GM19468 (cell line): ENCODE data around the gene KIF1C.
"Not testable (repeated sequence)": the region's sequence is repeated elsewhere in the genome, so short reads cannot be mapped to it uniquely, and the experiment has no call there.

ENCODE experiments used
- ATAC-seq: cut with Tn5 transposase; IDR thresholded peaks from one replicate; pipeline ENCODE4 v1.9.1; 2021; ENCODE audit warnings: mild to moderate bottlenecking, moderate library complexity, moderate number of reproducible peaks; ENCODE audit not compliant: unreplicated experiment; ENCODE audit errors: extremely low read depth

Gene KIF1C

DNA sequence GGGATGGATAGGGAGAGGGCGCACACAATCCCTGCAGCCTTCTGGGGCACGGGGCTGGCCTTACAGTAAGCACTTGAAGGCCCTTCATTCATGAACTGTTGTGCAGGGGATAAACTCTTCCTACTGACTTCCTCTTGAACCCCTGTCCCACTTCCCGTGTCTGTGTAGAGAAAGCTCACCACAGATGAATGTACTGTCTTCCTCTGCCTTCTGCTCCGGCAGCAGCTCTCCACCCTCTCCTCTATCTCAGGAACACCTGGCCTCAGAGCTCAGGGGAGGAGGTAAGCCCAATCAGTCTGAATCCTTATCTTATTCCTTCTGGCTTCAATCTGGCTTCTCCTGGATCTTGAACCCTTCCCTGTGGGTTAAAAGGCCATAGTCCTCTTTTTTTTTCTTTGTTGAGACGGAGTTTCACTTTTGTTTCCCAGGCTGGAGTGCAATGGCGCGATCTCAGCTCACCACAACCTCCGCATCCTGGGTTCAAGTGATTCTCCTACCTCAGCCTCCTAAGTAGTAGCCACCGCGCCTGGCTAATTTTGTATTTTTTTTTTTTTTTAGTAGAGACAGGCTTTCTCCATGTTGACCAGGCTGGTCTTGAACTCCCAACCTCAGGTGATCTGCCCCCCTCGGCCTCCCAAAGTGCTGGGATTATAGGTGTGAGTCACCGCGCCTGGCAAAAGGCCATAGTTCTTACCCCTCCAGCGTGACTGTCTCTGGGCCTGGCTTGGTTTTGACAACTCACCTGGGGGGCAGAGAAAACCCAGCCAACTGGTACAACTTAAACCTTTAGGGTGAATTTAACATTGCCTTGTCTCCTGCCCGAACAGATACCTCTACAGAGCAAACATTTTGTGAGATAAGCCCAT lies 44.6 kb downstream of the KIF1C start:
- no peak for ATAC-seq

- no peak for ATAC-seq
Measured at GRCh38 chr17:5043524-5043923, 45.8 kb downstream of the KIF1C start.

DNA sequence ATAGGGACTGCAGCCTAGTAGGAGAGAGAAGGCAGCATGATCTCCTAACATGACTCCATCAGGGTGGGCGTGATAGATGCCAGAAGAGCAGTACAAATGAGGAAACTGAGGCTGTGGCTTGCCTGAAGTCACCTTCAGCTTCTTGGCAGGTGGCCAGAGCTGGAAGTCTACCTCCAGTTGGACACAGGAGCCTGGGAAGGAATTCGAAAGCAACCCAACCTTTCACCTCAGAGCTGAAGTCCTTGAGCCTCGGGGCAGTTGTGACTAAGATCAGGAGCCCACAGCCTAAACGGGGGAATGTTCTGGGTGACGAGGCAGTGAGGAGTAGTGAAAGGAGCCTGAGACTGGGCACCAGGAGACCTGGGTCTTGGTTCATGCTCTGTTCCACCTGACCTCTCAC lies 46.9 kb downstream of the KIF1C start:
- no peak for ATAC-seq

- no peak for ATAC-seq
Measured at GRCh38 chr17:5045496-5045895, 47.7 kb downstream of the KIF1C start.

- no peak for ATAC-seq
Measured at GRCh38 chr17:5047446-5047845, 49.7 kb downstream of the KIF1C start.

GRCh38 chr17:5049314-5049841 lies 51.6 kb downstream of the KIF1C start:
- ATAC-seq, result no peak

DNA sequence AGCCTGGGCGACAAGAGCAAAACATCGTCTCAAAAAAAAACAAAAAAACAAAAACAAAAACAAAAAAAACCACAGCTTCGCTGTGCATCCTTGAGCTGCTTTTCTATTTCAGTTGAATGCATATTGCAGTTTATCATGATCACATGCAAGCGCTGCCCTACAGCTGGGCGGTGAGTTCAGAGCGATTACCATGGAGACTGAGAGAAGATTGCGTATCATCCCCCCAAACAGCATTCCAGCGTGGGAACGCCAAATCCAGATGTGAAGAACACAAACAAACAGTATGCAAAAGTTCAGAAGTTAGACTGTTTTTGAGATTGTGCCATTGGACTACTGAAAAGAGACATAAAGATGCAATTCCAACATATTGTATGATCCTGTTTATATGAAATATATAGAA lies 52.5 kb downstream of the KIF1C start:
- ATAC-seq, result no peak

DNA sequence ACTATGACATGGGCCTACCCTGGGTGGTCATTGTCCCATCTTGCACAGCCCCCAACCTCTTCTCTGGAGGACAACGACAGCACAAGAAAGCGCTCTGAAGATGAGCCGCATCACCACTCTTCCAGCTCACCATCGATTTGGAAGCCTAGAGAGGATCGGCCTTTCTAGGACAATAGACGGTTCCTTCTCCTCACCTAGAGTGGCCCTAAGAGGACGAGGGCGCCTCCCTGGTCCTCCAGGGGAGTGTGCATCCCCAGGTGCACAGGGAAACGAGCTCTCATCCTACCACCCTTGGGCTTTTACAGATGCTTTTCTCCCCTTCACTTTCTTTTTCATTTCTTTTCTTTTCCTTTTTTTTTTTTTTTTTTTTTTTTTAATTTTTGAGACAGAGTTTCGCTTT lies 57.8 kb downstream of the KIF1C start:
- ATAC-seq, result no peak

DNA sequence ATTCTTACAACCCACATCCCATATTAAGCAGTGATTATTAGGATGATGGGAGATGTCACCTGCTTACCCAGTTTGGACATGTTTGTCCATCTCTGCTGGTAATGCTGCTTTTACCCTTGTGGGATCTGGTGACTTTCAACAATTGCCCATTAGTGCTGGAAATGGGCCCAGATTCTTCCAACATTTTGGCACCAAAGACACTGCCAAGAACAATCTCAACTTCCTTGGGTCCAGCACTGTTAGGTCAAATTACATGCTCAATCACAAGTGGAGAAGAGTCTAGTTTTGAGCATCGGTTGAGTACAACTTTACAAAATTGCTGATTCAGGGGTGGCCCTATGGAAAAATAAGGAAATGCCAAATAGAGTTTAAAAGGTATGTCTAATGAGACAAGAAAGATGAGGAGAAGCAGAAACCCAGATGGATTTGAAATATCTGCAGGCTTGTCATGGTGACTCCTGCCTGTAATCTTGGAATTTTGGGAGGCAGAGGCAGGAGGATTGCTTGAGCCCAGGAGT lies 67.5 kb downstream of the KIF1C start:
- ATAC-seq, result no peak

GRCh38 chr17:5068236-5068635 lies 70.5 kb downstream of the KIF1C start:
- no peak for ATAC-seq

- ATAC-seq, result no peak
Measured at GRCh38 chr17:5069724-5070123, 72.0 kb downstream of the KIF1C start.

GRCh38 chr17:5075472-5075871 lies 77.7 kb downstream of the KIF1C start:
- ATAC-seq, result not testable (repeated sequence)

GRCh38 chr17:5077275-5077674 lies 79.5 kb downstream of the KIF1C start:
- ATAC-seq, result not testable (repeated sequence)

GRCh38 chr17:5077781-5078105 lies 80.0 kb downstream of the KIF1C start:
- ATAC-seq, result no peak
